Prostate gland (tissue), 2 donors: ENCODE data around the gene TPGS1.

Experiments used
- POLR2A ChIP-seq: fragments of 450-650 bp; IDR thresholded peaks from one replicate; pipeline ENCODE4 v1.6.1; 2016; ENCODE audit warnings: antibody characterized with exemption, mild to moderate bottlenecking
- TF ChIP-seq, protein P1 (sequence below), 4 experiments: fragments of 200-600 bp in 2 of 4; fragments of 450-650 bp in 2 of 4; sonication (generic) in 2 of 4; IDR thresholded peaks; 1 replicate in 3 of 4; 2 replicates in 1 of 4; pipeline ENCODE4 v1.5.1; 2016 to 2019; ENCODE audit warnings: antibody characterized with exemption in 4 of 4, mild to moderate bottlenecking in 2 of 4, moderate library complexity in 2 of 4

DNA sequence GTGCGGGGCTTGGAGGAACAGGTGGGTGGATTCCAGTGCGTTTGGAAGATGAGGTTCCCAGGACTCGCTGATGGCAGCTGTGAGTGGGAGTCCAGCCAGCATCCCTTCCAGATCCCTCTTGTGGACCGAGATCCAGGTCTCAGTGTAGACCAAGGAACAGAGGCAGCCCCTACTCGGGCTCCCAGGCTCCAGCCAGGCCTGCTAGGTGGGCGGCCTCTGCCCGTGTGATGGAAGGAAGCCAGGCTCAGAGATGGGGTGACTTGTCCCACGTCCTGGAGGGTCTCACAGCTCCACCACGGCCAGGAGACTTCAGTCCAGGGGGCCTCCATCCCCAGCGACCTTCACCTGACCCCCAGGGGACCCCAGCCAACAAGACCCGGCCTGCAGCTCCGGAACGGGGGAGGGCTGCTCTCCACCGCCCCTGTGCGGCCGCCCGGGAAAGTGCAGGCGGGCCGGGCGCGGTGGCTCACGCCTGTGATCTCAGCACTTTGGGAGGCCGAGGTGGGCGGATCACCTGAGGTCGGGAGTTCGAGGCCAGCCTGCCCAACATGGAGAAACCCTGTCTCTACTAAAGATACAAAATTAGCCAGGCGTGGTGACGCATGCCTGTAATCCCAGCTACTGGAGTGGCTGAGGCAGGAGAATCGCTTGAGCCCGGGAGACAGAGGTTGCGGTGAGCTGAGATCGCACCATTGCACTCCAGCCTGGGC lies 11.7 kb upstream of the TPGS1 start:
- TF ChIP-seq, protein P1, sequence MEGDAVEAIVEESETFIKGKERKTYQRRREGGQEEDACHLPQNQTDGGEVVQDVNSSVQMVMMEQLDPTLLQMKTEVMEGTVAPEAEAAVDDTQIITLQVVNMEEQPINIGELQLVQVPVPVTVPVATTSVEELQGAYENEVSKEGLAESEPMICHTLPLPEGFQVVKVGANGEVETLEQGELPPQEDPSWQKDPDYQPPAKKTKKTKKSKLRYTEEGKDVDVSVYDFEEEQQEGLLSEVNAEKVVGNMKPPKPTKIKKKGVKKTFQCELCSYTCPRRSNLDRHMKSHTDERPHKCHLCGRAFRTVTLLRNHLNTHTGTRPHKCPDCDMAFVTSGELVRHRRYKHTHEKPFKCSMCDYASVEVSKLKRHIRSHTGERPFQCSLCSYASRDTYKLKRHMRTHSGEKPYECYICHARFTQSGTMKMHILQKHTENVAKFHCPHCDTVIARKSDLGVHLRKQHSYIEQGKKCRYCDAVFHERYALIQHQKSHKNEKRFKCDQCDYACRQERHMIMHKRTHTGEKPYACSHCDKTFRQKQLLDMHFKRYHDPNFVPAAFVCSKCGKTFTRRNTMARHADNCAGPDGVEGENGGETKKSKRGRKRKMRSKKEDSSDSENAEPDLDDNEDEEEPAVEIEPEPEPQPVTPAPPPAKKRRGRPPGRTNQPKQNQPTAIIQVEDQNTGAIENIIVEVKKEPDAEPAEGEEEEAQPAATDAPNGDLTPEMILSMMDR (IDR thresholded peaks at IDR 0.05), result peak in 3 of 4 experiments; percentile 21 to 60 (median 33)
- TF ChIP-seq POLR2A, result no peak
